SK-N-SH (cell line): ENCODE results near the gene UTP18. TPM values are rescaled to one million over a fixed set of nuclear protein-coding genes. Genes with fewer than 3 reads are reported as not detected.

ENCODE experiments used
- CTCF ChIA-PET: fragments of 300-600, 350-600 bp; formaldehyde crosslinking; extraction: SDS; loops from one replicate; lab custom pipeline; 2021; lab: Yijun Ruan, JAX
- POLR2A ChIA-PET: fragments of 350-600 bp; sonication (Branson Sonifier 250); formaldehyde crosslinking; extraction: SDS; loops from one replicate; lab custom pipeline; 2020; ENCODE audit warnings: antibody characterized with exemption, inconsistent platforms; lab: Yijun Ruan, JAX
- DNase-seq: peaks from one replicate; pipeline ENCODE4 v3.0.0; 2012
- H2AFZ ChIP-seq: fragments of 200-600 bp; sonication (generic); 2 replicates; pipeline ENCODE4 v1.8.1; 2016; ENCODE audit warnings: antibody characterized with exemption, mild to moderate bottlenecking, low read depth
- H3F3A ChIP-seq: fragments of 200-600 bp; sonication (generic); replicated peaks from 2 replicates; pipeline ENCODE3; 2016; ENCODE audit warnings: antibody characterized with exemption, mild to moderate bottlenecking; ENCODE audit not compliant: insufficient read depth
- H3K27ac ChIP-seq, 2 experiments: fragments of 200-500 bp in 1 of 2; fragments of 200-600 bp in 1 of 2; sonication (Bioruptor generic) in 1 of 2; sonication (generic), shearing (Covaris generic) in 1 of 2; 2 replicates each; pipeline versions ENCODE4 v1.5.1 to v1.6.1; 2014 to 2016; ENCODE audit warnings: low read depth in 2 of 2, inconsistent platforms in 1 of 2, low read length in 1 of 2, mild to moderate bottlenecking in 1 of 2, mixed read lengths in 1 of 2
- H3K27me3 ChIP-seq: fragments of 200-600 bp; sonication (generic), shearing (Covaris generic); 2 replicates; pipeline ENCODE4 v1.6.1; 2016; ENCODE audit warnings: mixed run types; ENCODE audit not compliant: insufficient read depth
- H3K36me3 ChIP-seq, 2 experiments: fragments of 200-500 bp in 1 of 2; fragments of 200-600 bp in 1 of 2; sonication (Bioruptor generic) in 1 of 2; sonication (generic) in 1 of 2; replicated peaks in 1 of 2; 2 replicates each; pipeline versions ENCODE3 to v1.5.1; 2014 to 2016; ENCODE audit warnings: low read length in 1 of 2, mild to moderate bottlenecking in 1 of 2; ENCODE audit not compliant: insufficient read depth in 2 of 2, control insufficient read depth in 1 of 2
- H3K4me1 ChIP-seq, 2 experiments: fragments of 200-500 bp in 1 of 2; fragments of 200-600 bp in 1 of 2; sonication (Bioruptor generic) in 1 of 2; sonication (generic), shearing (Covaris generic) in 1 of 2; 2 replicates each; pipeline versions ENCODE4 v1.5.1 to v1.6.1; 2014 to 2016; ENCODE audit warnings: low read depth in 1 of 2, low read length in 1 of 2, mixed run types in 1 of 2; ENCODE audit not compliant: insufficient read depth in 2 of 2, control insufficient read depth in 1 of 2
- H3K4me2 ChIP-seq: fragments of 200-600 bp; sonication (generic), shearing (Covaris generic); 2 replicates; pipeline ENCODE4 v1.6.1; 2017; ENCODE audit warnings: mixed run types
- H3K4me3 ChIP-seq, 2 experiments: fragments of 200-500 bp in 1 of 2; fragments of 200-600 bp in 1 of 2; sonication (Bioruptor generic) in 1 of 2; sonication (generic), shearing (Covaris generic) in 1 of 2; 2 replicates each; pipeline versions ENCODE4 v1.5.1 to v1.8.1; 2014 to 2016; ENCODE audit warnings: low read depth in 2 of 2, inconsistent platforms in 1 of 2, low read length in 1 of 2, mild to moderate bottlenecking in 1 of 2, mixed read lengths in 1 of 2, moderate library complexity in 1 of 2
- H3K79me2 ChIP-seq: fragments of 200-600 bp; sonication (generic); 2 replicates; pipeline ENCODE4 v1.8.1; 2017; ENCODE audit warnings: mild to moderate bottlenecking; ENCODE audit not compliant: insufficient read depth
- H3K9ac ChIP-seq: fragments of 200-600 bp; sonication (generic); 2 replicates; pipeline ENCODE4 v1.6.1; 2017; ENCODE audit warnings: mixed run types
- H3K9me2 ChIP-seq: fragments of 200-600 bp; sonication (generic); 2 replicates; pipeline ENCODE4 v1.6.1; 2017; ENCODE audit warnings: mixed run types
- H3K9me3 ChIP-seq: fragments of 200-600 bp; sonication (generic); 2 replicates; pipeline ENCODE4 v1.6.1; 2017; ENCODE audit warnings: mixed run types, mild to moderate bottlenecking, moderate library complexity
- H4K20me1 ChIP-seq: fragments of 200-600 bp; sonication (generic); 2 replicates; pipeline ENCODE4 v1.6.1; 2017; ENCODE audit warnings: mild to moderate bottlenecking, mixed run types; ENCODE audit not compliant: insufficient read depth
- CHD2 ChIP-seq: fragments of 150-350 bp; IDR thresholded peaks from 2 replicates; pipeline ENCODE4 v1.6.1; 2018; ENCODE audit warnings: low read length; ENCODE audit not compliant: partially characterized antibody
- EZH2phosphoT487 ChIP-seq: fragments of 200-600 bp; sonication (generic); IDR thresholded peaks from 2 replicates; pipeline ENCODE4 v1.6.1; 2017; ENCODE audit warnings: low read depth, mixed run types, mild to moderate bottlenecking, antibody characterized with exemption, moderate library complexity, borderline replicate concordance
- FOSL2 ChIP-seq: IDR thresholded peaks from 2 replicates; pipeline ENCODE4 v1.4.0; 2012; ENCODE audit warnings: low read depth, mild to moderate bottlenecking, moderate library complexity, borderline replicate concordance
- FOXM1 ChIP-seq: IDR thresholded peaks from 2 replicates; pipeline ENCODE4 v1.4.0; 2012; ENCODE audit warnings: low read depth, mild to moderate bottlenecking
- JUND ChIP-seq: IDR thresholded peaks from 2 replicates; pipeline ENCODE4 v1.4.0; 2012
- MXI1 ChIP-seq: IDR thresholded peaks from 2 replicates; pipeline ENCODE4 v1.6.1; 2012; ENCODE audit warnings: mild to moderate bottlenecking, low read depth, low read length, improper control_type of control experiment
- NRF1 ChIP-seq: IDR thresholded peaks from 2 replicates; pipeline ENCODE4 v1.6.1; 2012; ENCODE audit warnings: low read depth, mild to moderate bottlenecking, low read length
- POLR2AphosphoS5 ChIP-seq: IDR thresholded peaks from 2 replicates; pipeline ENCODE4 v1.6.1; 2012; ENCODE audit warnings: low read depth, low read length
- RAD21 ChIP-seq: IDR thresholded peaks from 2 replicates; pipeline ENCODE4 v1.6.1; 2012; ENCODE audit warnings: mild to moderate bottlenecking, low read length
- RXRA ChIP-seq: IDR thresholded peaks from 2 replicates; pipeline ENCODE4 v1.4.0; 2012; ENCODE audit warnings: low read depth, mild to moderate bottlenecking, borderline replicate concordance
- YY1 ChIP-seq: IDR thresholded peaks from 2 replicates; pipeline ENCODE4 v1.4.0; 2012; ENCODE audit warnings: low read depth, mild to moderate bottlenecking
- WGBS: methylation state at CpG from one replicate; pipeline ENCODE4 v1.1.6; 2017; ENCODE audit warnings: low lambda C conversion rate; 5-methylcytosine and 5-hydroxymethylcytosine counted together
- polyA plus RNA-seq, 3 experiments: library from polyadenylated mRNA; depleted of rRNA; stranded (reverse); fragments of >200 nt; gene quantifications; 2 replicates each; pipeline ENCODE4 v1.2.3, GENCODE V29; 2012
- TF ChIP-seq, protein P1 (sequence below): IDR thresholded peaks from 2 replicates; pipeline ENCODE4; 2012
- TF ChIP-seq, protein P2 (sequence below): fragments of 150-350 bp; IDR thresholded peaks from 2 replicates; pipeline ENCODE4 v1.6.1; 2017; ENCODE audit warnings: antibody characterized with exemption, low read length, low read depth, borderline replicate concordance
- TF ChIP-seq, protein P3 (sequence below): IDR thresholded peaks from 2 replicates; pipeline ENCODE4 v1.4.0; 2012; ENCODE audit warnings: low read depth

The UTP18 gene
- polyA plus RNA-seq, 1 of the 3 experiments (the other 2 are of a cell fraction), result 28.4 TPM

DNA sequence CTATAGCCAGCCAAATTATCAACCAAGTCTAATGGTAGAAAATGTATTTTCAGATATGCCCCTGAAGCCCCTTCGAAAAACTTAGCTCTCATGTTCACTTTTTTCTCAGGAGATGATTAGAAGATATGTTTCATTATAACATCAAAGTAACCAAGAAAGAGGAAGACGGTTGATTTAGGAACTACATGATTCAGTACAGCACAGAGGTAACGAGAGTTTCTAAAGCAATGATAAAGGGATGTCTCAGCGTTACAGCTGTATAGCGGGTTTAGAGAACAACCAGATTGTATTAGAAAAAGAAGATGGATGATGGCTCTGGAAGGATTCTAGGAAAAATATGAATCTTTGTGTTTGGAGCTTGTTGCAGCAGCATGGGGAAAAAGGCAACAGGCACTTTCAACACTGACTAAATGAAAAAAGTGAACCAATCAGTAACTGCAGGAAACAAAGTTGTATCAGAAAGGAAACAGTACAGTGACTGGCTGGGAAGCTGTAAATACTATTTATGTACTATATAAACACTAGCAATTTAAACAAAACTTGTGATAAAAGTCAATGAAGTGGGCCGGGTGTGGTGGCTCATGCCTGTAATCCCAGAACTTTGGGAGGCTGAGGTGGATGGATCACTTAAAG, 22.0 kb upstream of the UTP18 start:
- Histone ChIP-seq H3K9me3 (no peaks in the 10 kb centered on the region), H3K4me2 (no peak overlapping the region), H3K4me3 (no peak overlapping the region), H3K27me3 (no peaks in the 10 kb centered on the region), H3K9ac (no peak overlapping the region), H2AFZ (no peak overlapping the region), H3K4me1 (no peaks in the 10 kb centered on the region), H3K36me3 (peaks cover 0 to 25% of the 10 kb centered on the region in 2 experiments), H4K20me1 (no peaks in the 10 kb centered on the region; the same call in 1 of the 2 replicates), H3K27ac (no peak overlapping the region), H3K9me2 (no peaks in the 10 kb centered on the region), H3F3A (no peaks in the 10 kb centered on the region), H3K79me2 (peaks cover 92% of the 10 kb centered on the region)
- ChIA-PET POLR2A (no interaction called here), CTCF (interaction anchor here (0.6 kb wide), 1 partner anchor 692 kb away, joined by 3 read pairs; no protein-coding TSS in a partner anchor)
- no peak for DNase-seq
- no peak for TF ChIP-seq NRF1
- no peak for TF ChIP-seq EZH2phosphoT487
- no peak for TF ChIP-seq JUND
- no peak for TF ChIP-seq CHD2
- TF ChIP-seq, protein P1, sequence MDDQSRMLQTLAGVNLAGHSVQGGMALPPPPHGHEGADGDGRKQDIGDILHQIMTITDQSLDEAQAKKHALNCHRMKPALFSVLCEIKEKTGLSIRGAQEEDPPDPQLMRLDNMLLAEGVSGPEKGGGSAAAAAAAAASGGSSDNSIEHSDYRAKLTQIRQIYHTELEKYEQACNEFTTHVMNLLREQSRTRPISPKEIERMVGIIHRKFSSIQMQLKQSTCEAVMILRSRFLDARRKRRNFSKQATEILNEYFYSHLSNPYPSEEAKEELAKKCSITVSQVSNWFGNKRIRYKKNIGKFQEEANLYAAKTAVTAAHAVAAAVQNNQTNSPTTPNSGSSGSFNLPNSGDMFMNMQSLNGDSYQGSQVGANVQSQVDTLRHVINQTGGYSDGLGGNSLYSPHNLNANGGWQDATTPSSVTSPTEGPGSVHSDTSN, result no peak
- TF ChIP-seq YY1, result no peak
- TF ChIP-seq FOXM1, result no peak
- TF ChIP-seq MXI1, result no peak
- TF ChIP-seq, protein P2, sequence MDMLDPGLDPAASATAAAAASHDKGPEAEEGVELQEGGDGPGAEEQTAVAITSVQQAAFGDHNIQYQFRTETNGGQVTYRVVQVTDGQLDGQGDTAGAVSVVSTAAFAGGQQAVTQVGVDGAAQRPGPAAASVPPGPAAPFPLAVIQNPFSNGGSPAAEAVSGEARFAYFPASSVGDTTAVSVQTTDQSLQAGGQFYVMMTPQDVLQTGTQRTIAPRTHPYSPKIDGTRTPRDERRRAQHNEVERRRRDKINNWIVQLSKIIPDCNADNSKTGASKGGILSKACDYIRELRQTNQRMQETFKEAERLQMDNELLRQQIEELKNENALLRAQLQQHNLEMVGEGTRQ, result no peak
- no peak for TF ChIP-seq RXRA
- TF ChIP-seq RAD21, result no peak
- TF ChIP-seq POLR2AphosphoS5, result no peak
- TF ChIP-seq FOSL2, result no peak
- 95% methylated on average over 6 of the region's 6 CpGs for WGBS

DNA sequence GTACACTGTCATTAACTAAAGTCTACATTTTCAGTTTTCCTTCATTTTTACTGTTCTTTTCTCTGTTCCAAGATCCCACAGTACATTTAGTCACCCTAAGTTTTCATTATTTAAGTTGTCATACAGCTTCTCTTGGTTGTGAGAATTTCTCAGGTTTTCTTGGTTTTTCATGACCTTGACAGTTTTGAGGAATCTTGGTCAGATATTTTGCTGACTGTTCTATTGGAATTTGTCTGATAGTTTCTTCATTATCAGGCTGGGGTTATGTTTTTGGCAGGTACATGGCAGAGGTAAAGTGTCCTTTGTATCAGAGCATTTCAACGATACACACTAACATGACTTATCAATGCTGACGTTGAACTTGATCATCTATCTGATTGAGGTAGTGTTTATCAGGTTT, 20.1 kb upstream of the UTP18 start:
- Histone ChIP-seq H3K79me2 (peaks cover 92% of the 10 kb centered on the region), H3K27me3 (no peaks in the 10 kb centered on the region), H2AFZ (no peak overlapping the region), H3K9me2 (no peaks in the 10 kb centered on the region), H3K9ac (no peak overlapping the region), H3K4me3 (no peak overlapping the region), H3K36me3 (peaks cover 0 to 23% of the 10 kb centered on the region in 2 experiments), H3F3A (peaks cover 1% of the 10 kb centered on the region), H4K20me1 (no peaks in the 10 kb centered on the region; the same call in 1 of the 2 replicates), H3K4me1 (no peaks in the 10 kb centered on the region), H3K27ac (no peak overlapping the region), H3K4me2 (no peak overlapping the region), H3K9me3 (no peaks in the 10 kb centered on the region)
- ChIA-PET POLR2A (no interaction called here), CTCF (interaction anchor here (1.0 kb wide), 1 partner anchor 16 kb away, joined by 3 read pairs; no protein-coding TSS in a partner anchor)
- no peak for DNase-seq
- 98% methylated on average over 2 of the region's 2 CpGs for WGBS
- TF ChIP-seq RXRA, result no peak
- TF ChIP-seq, protein P3, sequence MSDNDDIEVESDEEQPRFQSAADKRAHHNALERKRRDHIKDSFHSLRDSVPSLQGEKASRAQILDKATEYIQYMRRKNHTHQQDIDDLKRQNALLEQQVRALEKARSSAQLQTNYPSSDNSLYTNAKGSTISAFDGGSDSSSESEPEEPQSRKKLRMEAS, result no peak
- no peak for TF ChIP-seq CHD2
- no peak for TF ChIP-seq POLR2AphosphoS5
